ENCODE results near the gene VPS13D.

Gene VPS13D

GRCh38 chr1:12204140-12204539 is 25.7 kb upstream of the VPS13D start:
- TF ChIP-seq CTCF (conservative IDR thresholded peaks at IDR 0.05; ENCODE audit: low read depth, low read length) = no peak
- Histone ChIP-seq H3K9ac (no peak overlapping the region), H3K4me1 (ENCODE audit: low read depth, poor library complexity, severe bottlenecking) (peaks cover 12% of the 10 kb centered on the region), H3K27ac (no peak overlapping the region), H3K79me2 (ENCODE audit: insufficient read depth, low read depth) (no peaks in the 10 kb centered on the region), H4K20me1 (ENCODE audit: insufficient read depth) (no peaks in the 10 kb centered on the region), H3K27me3 (ENCODE audit: insufficient read depth, low read depth) (no peaks in the 10 kb centered on the region), H3K36me3 (ENCODE audit: insufficient read depth) (no peaks in the 10 kb centered on the region; the same call in 1 of the 2 replicates), H3K4me3 (IDR thresholded peaks at IDR 0.05; ENCODE audit: insufficient read depth, low read depth, low read length) (no peak overlapping the region), H3K4me2 (no peak overlapping the region), H2AFZ (ENCODE audit: low read depth) (no peak overlapping the region)

GRCh38 chr1:12204754-12205658 is 24.8 kb upstream of the VPS13D start:
- H2AFZ ChIP-seq (ENCODE audit: low read depth) = no peak overlapping the region
- no peak overlapping the region for H3K27ac ChIP-seq
- no peak overlapping the region for H3K4me2 ChIP-seq
- H3K4me3 ChIP-seq (IDR thresholded peaks at IDR 0.05; ENCODE audit: insufficient read depth, low read depth, low read length) = no peak overlapping the region
- H3K27me3 ChIP-seq (ENCODE audit: insufficient read depth, low read depth) = no peaks in the 10 kb centered on the region
- H3K79me2 ChIP-seq (ENCODE audit: insufficient read depth, low read depth) = no peaks in the 10 kb centered on the region
- peaks cover 21% of the 10 kb centered on the region for H3K4me1 ChIP-seq (ENCODE audit: low read depth, poor library complexity, severe bottlenecking)
- no peak overlapping the region for H3K9ac ChIP-seq
- no peak for TF ChIP-seq CTCF (conservative IDR thresholded peaks at IDR 0.05; ENCODE audit: low read depth, low read length)
- no peaks in the 10 kb centered on the region for H4K20me1 ChIP-seq (ENCODE audit: insufficient read depth)
- H3K36me3 ChIP-seq (ENCODE audit: insufficient read depth) = no peaks in the 10 kb centered on the region; the same call in 1 of the 2 replicates

GRCh38 chr1:12206238-12206637 is 23.6 kb upstream of the VPS13D start:
- no peak for TF ChIP-seq CTCF (conservative IDR thresholded peaks at IDR 0.05; ENCODE audit: low read depth, low read length)
- Histone ChIP-seq H3K79me2 (ENCODE audit: insufficient read depth, low read depth) (no peaks in the 10 kb centered on the region), H3K4me2 (no peak overlapping the region), H2AFZ (ENCODE audit: low read depth) (no peak overlapping the region), H3K9ac (no peak overlapping the region), H3K27ac (no peak overlapping the region), H3K4me3 (IDR thresholded peaks at IDR 0.05; ENCODE audit: insufficient read depth, low read depth, low read length) (no peak overlapping the region), H3K27me3 (ENCODE audit: insufficient read depth, low read depth) (no peaks in the 10 kb centered on the region), H3K4me1 (ENCODE audit: low read depth, poor library complexity, severe bottlenecking) (peaks cover 33% of the 10 kb centered on the region), H4K20me1 (ENCODE audit: insufficient read depth) (no peaks in the 10 kb centered on the region), H3K36me3 (ENCODE audit: insufficient read depth) (no peaks in the 10 kb centered on the region; the same call in 1 of the 2 replicates)

GRCh38 chr1:12206792-12207424 is 22.9 kb upstream of the VPS13D start:
- Histone ChIP-seq H3K9ac (no peak overlapping the region), H4K20me1 (ENCODE audit: insufficient read depth) (no peaks in the 10 kb centered on the region), H3K27me3 (ENCODE audit: insufficient read depth, low read depth) (no peaks in the 10 kb centered on the region), H3K36me3 (ENCODE audit: insufficient read depth) (no peaks in the 10 kb centered on the region; the same call in 1 of the 2 replicates), H2AFZ (ENCODE audit: low read depth) (no peak overlapping the region), H3K4me1 (ENCODE audit: low read depth, poor library complexity, severe bottlenecking) (peaks cover 36% of the 10 kb centered on the region), H3K4me2 (no peak overlapping the region), H3K79me2 (ENCODE audit: insufficient read depth, low read depth) (no peaks in the 10 kb centered on the region), H3K4me3 (IDR thresholded peaks at IDR 0.05; ENCODE audit: insufficient read depth, low read depth, low read length) (no peak overlapping the region), H3K27ac (no peak overlapping the region)
- no peak for TF ChIP-seq CTCF (conservative IDR thresholded peaks at IDR 0.05; ENCODE audit: low read depth, low read length)
